ENCODE data around the gene CDKN2C.
A peak's percentile ranks its signal among the peaks of the same experiment; 100 is the strongest.

DNA sequence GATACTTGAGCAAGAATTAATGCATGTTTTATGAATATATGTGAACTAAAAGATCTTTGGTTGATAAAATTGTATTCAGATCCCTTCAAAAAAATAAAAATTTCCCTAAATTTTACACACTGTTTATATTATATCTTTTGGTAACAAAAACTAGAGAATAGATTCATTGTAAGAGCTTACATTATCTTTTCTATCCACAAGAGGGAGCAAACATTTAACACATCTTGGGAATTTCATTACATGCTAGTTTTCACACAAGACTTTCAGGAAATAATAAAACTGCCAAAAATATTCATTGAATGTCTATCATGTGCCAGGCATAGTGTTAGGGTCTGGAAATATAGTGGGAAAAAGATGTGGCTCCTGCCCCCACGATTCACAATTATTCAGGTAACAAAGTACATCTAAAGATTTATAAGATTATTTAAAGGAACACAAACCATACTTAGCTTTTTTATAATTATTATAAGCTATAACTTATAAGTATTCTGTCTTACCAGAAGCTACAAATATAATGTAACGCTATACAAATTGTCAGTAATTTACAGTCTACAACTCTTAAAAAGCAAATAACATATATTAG is 40.6 kb upstream of the CDKN2C start:
- no peak for TF ChIP-seq POLR2A (IDR thresholded peaks at IDR 0.05)
- TF ChIP-seq, protein P1, sequence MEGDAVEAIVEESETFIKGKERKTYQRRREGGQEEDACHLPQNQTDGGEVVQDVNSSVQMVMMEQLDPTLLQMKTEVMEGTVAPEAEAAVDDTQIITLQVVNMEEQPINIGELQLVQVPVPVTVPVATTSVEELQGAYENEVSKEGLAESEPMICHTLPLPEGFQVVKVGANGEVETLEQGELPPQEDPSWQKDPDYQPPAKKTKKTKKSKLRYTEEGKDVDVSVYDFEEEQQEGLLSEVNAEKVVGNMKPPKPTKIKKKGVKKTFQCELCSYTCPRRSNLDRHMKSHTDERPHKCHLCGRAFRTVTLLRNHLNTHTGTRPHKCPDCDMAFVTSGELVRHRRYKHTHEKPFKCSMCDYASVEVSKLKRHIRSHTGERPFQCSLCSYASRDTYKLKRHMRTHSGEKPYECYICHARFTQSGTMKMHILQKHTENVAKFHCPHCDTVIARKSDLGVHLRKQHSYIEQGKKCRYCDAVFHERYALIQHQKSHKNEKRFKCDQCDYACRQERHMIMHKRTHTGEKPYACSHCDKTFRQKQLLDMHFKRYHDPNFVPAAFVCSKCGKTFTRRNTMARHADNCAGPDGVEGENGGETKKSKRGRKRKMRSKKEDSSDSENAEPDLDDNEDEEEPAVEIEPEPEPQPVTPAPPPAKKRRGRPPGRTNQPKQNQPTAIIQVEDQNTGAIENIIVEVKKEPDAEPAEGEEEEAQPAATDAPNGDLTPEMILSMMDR (IDR thresholded peaks at IDR 0.05), result peak; percentile 48 to 63 (median 61)

Measured in right lobe of liver (tissue), 4 donors.